Ovary (tissue), 9 donors: ENCODE measurements around the gene KRAS. TPM values are rescaled to one million over a fixed set of nuclear protein-coding genes. Genes with fewer than 3 reads are reported as not detected.

Experiments
- DNase-seq, 5 donors: peaks; one replicate each; pipeline ENCODE4 v3.0.0-alpha.2; 2019 to 2020
- H3K27ac ChIP-seq, 2 donors: fragments of 200-600 bp; one replicate each; pipeline versions ENCODE4 v1.5.1 to v1.8.0; 2019 to 2022
- H3K27me3 ChIP-seq: fragments of 200-600 bp; one replicate; pipeline ENCODE4 v1.8.0; 2022
- H3K36me3 ChIP-seq: fragments of 200-600 bp; sonication (generic); one replicate; pipeline ENCODE4 v1.5.1; 2019
- H3K4me1 ChIP-seq: one replicate; pipeline ENCODE4 v1.8.1; 2013; ENCODE audit warnings: mild to moderate bottlenecking, moderate library complexity; ENCODE audit not compliant: insufficient read depth
- H3K4me3 ChIP-seq: fragments of 200-600 bp; sonication (generic); one replicate; pipeline ENCODE4 v1.5.1; 2017
- H3K9me3 ChIP-seq, 2 donors: fragments of 200-600 bp in 1 of 2; sonication (generic) in 1 of 2; one replicate each; pipeline versions ENCODE4 v1.5.1 to v1.8.1; 2013 to 2019; ENCODE audit warnings: mild to moderate bottlenecking in 1 of 2, moderate library complexity in 1 of 2
- EP300 ChIP-seq: sonication (generic); formaldehyde crosslinking; IDR thresholded peaks from one replicate; pipeline ENCODE4 v1.6.1; 2017; ENCODE audit warnings: antibody characterized with exemption
- POLR2A ChIP-seq: fragments of 450-650 bp; IDR thresholded peaks from one replicate; pipeline ENCODE4 v1.6.1; 2017; ENCODE audit warnings: antibody characterized with exemption, mild to moderate bottlenecking, moderate library complexity
- WGBS, 3 donors: extraction: QIAGEN DNeasy Blood & Tissue Kit in 1 of 3; methylation state at CpG; one replicate each; pipeline versions ENCODE4 v1.1.5 to v1.1.7; 2013 to 2017; 5-methylcytosine and 5-hydroxymethylcytosine counted together
- intact Hi-C, 4 donors: fragments of 100-400 bp; cut with DNase I; formaldehyde crosslinking; loops; one replicate each; pipeline versions ENCODE4 v1.11.0 to v1.15.1; 2022 to 2023
- polyA plus RNA-seq, 2 donors: library from polyadenylated mRNA; stranded (reverse); fragments of 200-250 nt in 1 of 2; fragments of 350-450 nt in 1 of 2; fragmentation: Illumina TruSeq in 1 of 2; extraction: RNeasy Lipid Tissue Mini Kit (QIAGEN cat#74804) in 1 of 2; gene quantifications; one replicate each; pipeline ENCODE4 v1.2.3, GENCODE V29; 2013 to 2014
- total RNA-seq, 7 donors: library from RNA; depleted of rRNA in 2 of 7; stranded (reverse); fragments of >200 nt in 2 of 7; fragmentation: NEBNext Ultra II Directional in 3 of 7; extraction: Animal tissue kit (Norgen Biotek cat#: 25700) in 3 of 7; gene quantifications; one replicate each; pipeline versions ENCODE4 v1.1.0 to v1.2.4, GENCODE V29; 2016 to 2023
- TF ChIP-seq, protein P1 (sequence below), 3 donors: fragments of 450-650 bp in 2 of 3; fragments of 200-600 bp in 1 of 3; IDR thresholded peaks; one replicate each; pipeline versions ENCODE4 v1.5.1 to v1.8.0; 2016 to 2022; ENCODE audit warnings: antibody characterized with exemption in 3 of 3, mild to moderate bottlenecking in 1 of 3
- donor health status: DM: no; HTN: no; CAD: no; lungs with moderate emphysema.
- donor health status: DM: no; HTN: no; CAD: no.
- donor health status: Bipolar disorder and iron deficiency.
- donor health status: DM: yes; HTN: yes; CAD: no.
- donor health status: DM: no; HTN: no; CAD: no.
- donor health status: DM: yes; HTN: yes; CAD: no.

Gene KRAS
- total and polyA plus RNA-seq, 9 donors, result 5.6 to 28.2 (median 15.4) TPM

DNA sequence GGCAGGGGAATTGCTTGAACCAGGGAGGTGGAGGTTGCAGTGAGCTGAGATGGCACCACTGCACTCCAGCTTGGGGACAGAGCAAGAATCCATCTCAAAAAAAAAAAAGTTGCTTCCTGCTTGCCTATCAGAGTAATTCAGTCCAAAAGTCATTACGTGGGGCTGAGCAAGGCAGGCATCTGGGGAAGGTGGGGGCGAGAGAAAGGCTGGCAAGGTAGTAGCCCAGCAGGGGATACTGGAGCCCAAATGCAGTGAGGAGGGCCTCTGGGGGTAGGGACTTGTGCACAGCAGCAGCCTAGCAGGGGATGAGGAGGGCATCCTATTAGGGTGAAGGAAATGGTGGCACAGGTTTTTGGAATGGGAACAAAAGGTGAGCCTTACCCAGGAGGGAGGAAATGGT is 48.6 kb downstream of the KRAS start:
- no peaks in the 10 kb centered on the region for H3K36me3 ChIP-seq
- DNase-seq, result no peak
- no peak overlapping the region for H3K4me3 ChIP-seq
- 92 to 94% (median 94%) methylated on average over 2 of the region's 2 CpGs for WGBS, 3 donors
- H3K27me3 ChIP-seq, result no peaks in the 10 kb centered on the region
- intact Hi-C loops, result loop anchor here in 1 of 4 donors (5.0 kb wide), 1 partner anchor 50 kb away; the partner anchor contains the start of gene KRAS
- H3K27ac ChIP-seq, result no peak overlapping the region
- peaks cover 1% of the 10 kb centered on the region for H3K4me1 ChIP-seq
- TF ChIP-seq POLR2A (no peak), EP300 (no peak)
- TF ChIP-seq, protein P1, sequence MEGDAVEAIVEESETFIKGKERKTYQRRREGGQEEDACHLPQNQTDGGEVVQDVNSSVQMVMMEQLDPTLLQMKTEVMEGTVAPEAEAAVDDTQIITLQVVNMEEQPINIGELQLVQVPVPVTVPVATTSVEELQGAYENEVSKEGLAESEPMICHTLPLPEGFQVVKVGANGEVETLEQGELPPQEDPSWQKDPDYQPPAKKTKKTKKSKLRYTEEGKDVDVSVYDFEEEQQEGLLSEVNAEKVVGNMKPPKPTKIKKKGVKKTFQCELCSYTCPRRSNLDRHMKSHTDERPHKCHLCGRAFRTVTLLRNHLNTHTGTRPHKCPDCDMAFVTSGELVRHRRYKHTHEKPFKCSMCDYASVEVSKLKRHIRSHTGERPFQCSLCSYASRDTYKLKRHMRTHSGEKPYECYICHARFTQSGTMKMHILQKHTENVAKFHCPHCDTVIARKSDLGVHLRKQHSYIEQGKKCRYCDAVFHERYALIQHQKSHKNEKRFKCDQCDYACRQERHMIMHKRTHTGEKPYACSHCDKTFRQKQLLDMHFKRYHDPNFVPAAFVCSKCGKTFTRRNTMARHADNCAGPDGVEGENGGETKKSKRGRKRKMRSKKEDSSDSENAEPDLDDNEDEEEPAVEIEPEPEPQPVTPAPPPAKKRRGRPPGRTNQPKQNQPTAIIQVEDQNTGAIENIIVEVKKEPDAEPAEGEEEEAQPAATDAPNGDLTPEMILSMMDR (IDR thresholded peaks at IDR 0.05), result no peak
- no peaks in the 10 kb centered on the region for H3K9me3 ChIP-seq

DNA sequence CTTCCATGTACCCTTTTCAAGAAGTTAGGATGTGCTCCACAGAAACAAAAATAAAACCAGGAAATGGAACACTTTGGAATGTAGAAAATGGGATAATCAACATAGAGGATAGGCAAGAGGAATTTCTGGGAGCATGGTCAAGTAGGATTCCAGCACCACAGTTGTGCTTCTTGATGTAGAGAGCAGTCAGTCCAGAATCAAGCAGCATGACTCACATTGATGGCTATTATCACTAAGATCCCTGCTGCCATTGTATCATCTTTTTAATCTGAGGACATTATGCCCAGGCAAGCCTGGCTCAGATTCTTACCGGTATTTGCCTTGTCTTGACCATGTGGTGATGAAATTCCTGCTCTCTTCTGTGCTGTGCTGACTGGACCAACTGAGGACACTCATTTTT is 50.0 kb downstream of the KRAS start:
- no peaks in the 10 kb centered on the region for H3K9me3 ChIP-seq
- intact Hi-C loops, result loop anchor here in 1 of 4 donors (5.0 kb wide), 1 partner anchor 52 kb away; the partner anchor contains the start of gene KRAS
- no peak overlapping the region for H3K4me3 ChIP-seq
- TF ChIP-seq POLR2A (no peak), EP300 (no peak)
- TF ChIP-seq, protein P1 (IDR thresholded peaks at IDR 0.05), result no peak
- H3K27me3 ChIP-seq, result no peaks in the 10 kb centered on the region
- peaks cover 1% of the 10 kb centered on the region for H3K4me1 ChIP-seq
- H3K27ac ChIP-seq, result no peak overlapping the region
- 88 to 92% (median 92%) methylated on average over 1 of the region's 1 CpG for WGBS, 3 donors
- H3K36me3 ChIP-seq, result no peaks in the 10 kb centered on the region
- no peak for DNase-seq

DNA sequence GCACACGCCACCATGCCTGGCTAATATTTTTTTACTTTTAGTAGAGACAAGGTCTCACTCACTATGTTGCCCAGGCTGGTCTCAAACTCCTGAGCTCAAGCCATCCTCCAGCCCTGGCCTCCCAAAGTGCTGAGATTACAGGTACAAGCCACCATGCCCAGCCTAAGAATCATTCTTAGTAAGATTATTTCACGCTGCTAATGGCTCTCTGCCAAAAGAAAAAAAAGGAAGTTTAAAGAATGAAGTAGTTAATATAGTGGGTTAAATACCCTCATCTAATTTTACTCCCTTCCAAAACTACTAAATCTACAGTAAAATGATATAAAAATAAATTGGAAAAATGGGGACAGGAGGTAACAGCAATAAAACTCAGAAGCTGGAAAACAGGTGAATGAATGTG is 53.1 kb downstream of the KRAS start:
- Histone ChIP-seq H3K9me3 (no peaks in the 10 kb centered on the region), H3K27me3 (no peaks in the 10 kb centered on the region), H3K4me3 (no peak overlapping the region), H3K4me1 (no peaks in the 10 kb centered on the region), H3K27ac (no peak overlapping the region), H3K36me3 (no peaks in the 10 kb centered on the region)
- no peak for DNase-seq
- intact Hi-C loops, result no loop called here
- WGBS, 3 donors, result 68 to 80% (median 78%) methylated on average over 2 of the region's 2 CpGs
- TF ChIP-seq POLR2A, result no peak
- TF ChIP-seq, protein P1 (IDR thresholded peaks at IDR 0.05), result no peak

DNA sequence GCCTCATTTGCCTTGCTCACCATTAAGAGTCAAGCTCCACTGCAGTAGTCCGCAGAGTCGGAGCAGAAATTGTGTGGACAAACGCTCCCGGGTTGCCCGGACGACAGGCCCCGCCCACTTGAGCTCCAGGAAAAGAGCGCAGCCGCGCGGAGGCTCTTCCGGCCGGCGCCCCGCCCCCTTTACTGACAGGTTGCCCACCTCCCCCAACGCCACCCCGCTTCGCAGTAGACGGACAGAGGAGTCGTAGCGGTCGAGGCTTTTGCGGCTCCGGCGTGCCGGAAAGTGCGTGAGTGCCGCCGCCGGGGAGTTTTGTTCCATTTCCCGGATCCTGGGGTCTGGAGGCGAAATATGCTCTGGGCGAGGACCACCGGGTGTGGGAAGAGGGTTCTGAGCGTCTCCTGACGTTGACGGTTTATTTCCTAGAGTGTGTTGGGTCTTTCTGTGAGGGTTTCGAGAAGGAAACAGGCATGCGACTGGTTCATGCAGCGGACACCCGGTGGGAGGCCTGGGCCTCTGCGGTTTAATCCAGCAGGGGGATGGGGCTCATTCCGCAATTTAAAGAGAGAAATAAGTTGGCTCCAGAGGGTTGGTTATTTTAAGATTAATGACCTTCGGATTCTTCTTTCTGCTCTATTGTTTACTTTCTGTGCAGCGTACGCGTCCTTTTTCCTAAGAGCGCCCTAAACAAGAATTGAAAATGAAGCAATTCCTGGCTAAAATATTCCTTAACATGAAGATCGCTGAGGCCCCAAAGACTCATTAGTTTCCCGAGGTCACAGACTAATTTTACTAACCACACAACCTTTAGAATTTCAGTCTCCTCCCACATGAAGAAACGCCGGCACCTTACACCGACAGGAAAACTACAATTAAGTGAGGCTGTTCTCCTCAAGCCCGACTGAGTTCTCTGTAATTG is 55.4 kb downstream of the KRAS start, which contains the start of the genes DNAI7 and ETFRF1:
TSS of gene DNAI7 (minus strand) at position 105 of the 916 bp plus-strand sequence. CDS start at position 23, 82 bp downstream.
TSS of gene ETFRF1 (plus strand) at position 182 of the 916 bp plus-strand sequence. CDS start 8,720 bp downstream, outside the sequence.
- Histone ChIP-seq H3K4me3 (peak within 1 kb of the TSS; percentile 66), H3K9me3 (no peaks in the 10 kb centered on the region), H3K27ac (peak within 1 kb of the TSS; percentile 76 to 92), H3K27me3 (no peaks in the 10 kb centered on the region), H3K4me1 (no peaks in the 10 kb centered on the region), H3K36me3 (no peaks in the 10 kb centered on the region)
- TF ChIP-seq EP300, result no peak
- TF ChIP-seq POLR2A, result peak; percentile 89
- TF ChIP-seq, protein P1 (IDR thresholded peaks at IDR 0.05), result peak in 1 of 3 donors; percentile 40
- WGBS, 3 donors, result 0 to 1% (median 0%) methylated on average over 53 to 54 of the region's 54 CpGs
- peak; percentile 98 to 100 (median 99) for DNase-seq
- intact Hi-C loops, result no loop called here
